ENCODE measurements around the gene TANGO2.

Gene TANGO2

DNA sequence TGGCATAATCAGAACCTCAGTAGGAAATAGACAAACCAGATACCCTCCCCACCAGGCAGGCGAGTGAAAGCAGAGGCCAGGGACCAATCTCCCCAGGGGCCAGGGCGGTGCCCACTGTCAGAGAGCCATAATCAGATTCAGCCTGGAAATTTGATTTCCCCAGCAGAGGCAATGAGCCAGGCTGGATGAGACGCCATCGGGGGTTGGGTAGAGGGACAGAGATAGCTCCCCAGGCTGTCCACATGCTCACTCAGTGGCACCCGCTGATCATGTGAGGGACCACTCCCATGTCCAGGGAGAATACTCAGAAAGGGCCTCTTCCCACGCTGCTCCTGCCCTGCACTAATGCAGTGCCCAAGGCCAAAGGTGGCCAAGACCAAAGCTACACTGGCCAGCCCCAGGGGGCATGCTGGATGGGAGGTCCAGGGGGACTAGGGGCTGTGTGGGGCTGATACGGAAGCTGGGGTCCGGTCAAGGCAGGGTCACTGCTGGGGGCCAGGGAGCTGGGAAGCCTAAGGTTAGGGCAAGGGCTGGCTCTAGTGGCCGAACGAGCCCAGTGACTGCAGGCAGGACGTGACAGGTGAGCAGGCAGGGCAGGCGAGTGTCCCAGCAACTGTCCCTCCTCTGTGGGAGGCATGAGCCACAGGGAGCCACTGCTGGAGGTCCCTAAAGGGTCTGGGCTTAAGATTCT is 24.1 kb upstream of the TANGO2 start:
- DNase-seq: no peak

GRCh38 chr22:19997561-19998231 is 23.2 kb upstream of the TANGO2 start:
- DNase-seq: no peak

DNA sequence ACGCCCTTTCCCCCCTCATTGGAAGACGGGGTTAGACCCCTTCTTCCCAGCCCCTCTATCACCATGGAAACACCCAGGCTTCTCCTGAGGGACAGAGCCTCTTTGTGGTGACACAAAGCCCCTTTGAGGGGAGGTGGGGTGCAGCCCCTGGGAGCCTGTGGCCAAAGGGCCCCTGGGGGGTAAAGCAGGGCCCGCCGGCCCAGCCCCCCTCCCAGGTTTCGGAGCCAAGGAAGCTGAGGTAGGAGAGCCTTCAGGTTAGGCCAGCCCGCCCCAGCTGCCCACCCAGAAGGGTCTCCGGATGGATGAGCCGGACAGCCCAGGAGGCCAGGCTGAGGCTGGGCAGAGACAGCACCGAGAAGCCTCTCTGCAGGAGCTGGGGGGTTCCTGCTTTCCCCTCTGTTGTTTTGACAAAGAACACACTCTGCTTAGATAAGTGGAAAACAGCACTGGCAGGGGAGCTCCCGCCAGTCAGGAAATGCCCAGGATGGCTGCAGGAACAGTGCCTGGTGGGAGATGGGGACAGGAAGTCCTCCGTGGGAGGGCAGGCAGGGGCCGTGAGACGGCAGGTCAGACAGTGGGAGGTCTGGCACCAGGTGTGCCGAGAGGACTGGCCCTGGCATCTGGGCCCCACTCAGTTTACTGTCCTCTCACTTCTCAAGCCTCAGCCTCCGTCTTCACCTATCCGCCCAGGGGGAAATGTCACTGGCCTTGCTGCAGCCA is 22.5 kb upstream of the TANGO2 start:
- DNase-seq: no peak

DNA sequence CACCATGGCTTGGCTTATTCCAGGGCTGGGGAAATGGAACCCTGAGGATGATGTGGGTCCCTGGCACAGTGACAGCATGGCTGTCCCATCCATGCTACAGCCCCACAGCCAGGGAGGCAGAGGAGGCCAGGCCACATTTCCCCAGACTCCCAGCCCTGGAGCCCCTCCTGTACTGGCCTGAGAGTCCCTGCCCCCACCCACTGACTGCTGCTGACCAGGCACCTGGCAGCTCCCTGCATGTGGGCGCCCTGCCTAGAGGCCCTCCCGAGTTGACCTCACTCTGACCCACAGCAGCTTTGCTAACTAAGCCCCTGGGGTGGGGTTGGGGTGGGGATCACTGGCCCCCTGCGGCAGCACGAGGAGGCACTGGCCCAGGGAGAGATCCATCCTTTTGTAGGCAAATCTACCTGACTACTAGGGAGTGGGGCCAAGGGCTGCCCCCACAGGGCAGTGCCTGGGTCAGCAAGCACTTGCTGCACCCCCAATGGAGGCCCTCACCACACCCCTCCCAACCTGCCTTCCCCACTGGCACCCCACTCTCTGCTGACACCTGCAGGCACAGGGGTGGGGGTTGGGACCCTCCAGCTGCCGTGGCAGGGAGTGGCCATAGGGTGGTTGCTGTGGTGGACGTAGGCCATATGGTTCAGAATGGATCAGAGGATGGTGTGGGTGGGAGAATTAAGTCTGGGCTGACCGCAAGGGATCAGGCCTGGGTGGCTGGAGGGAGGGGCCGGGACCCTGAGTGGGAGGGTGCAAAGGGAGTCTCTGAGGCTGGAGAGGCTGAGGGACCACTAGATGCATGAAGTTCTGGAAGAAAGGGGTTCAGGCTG is 21.7 kb upstream of the TANGO2 start:
- DNase-seq: no peak

DNA sequence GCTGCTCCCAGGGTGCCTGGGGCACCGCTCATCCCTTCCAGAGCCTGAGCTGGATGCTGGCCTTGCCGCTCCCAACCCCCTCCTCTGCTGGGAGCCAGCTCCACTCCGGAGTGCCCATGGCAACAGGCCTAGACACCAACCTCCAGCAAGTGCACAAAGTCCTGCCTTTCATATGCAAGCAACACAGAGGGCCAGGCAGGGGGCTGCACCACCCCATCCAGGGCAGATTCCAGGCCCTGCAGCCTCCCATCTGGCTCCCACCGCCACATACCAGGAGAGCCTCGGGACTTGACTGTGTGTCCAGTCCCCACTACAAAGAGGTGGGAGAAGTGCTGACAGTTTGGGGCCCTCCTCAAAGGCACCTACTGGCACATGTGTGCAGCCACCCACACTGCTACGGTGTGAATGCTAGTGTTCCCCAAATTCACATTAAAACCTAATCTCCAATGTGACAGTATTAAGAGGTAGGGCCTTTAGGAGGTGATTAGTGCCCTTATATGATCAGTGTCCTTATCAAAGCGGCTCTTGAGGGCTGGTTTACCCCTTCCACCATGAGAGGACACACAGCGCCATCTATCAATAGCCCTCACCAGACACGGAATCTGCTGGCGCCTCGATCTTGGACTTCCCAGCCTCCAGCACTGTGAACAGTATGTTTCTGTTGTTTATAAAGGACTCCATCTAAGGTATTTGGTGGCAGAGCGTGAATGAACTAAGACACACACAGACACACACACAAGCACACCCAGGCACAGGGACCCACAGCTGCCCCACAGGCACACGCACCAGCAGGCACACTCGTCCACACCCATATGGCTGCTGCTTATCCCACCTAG is 20.4 kb upstream of the TANGO2 start:
- no peak for DNase-seq

GRCh38 chr22:20001082-20001638 is 19.8 kb upstream of the TANGO2 start:
- no peak for DNase-seq

- DNase-seq: no peak
Observed at GRCh38 chr22:20002128-20002527, 18.8 kb upstream of the TANGO2 start.

GRCh38 chr22:20002636-20003035 is 18.3 kb upstream of the TANGO2 start:
- no peak for DNase-seq

- no peak for DNase-seq
Observed at GRCh38 chr22:20003304-20003703, 17.6 kb upstream of the TANGO2 start.

DNA sequence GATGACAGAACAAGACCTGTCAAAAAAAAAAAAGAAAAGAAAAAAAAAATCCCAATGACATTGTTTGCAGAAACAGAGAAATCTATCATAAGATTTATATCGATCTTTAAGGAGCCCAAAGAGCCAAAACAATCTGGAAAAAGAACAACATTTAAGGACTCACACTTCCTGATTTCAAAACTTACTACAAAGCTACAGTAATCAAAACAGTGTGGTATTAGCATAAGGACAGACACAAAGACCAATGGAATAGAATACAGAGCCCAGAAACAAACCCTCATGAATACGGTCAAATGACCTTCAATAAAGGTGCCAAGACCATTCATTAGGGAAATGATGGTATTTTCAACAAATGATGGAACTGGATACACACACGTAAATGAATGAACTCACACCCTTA is 16.4 kb upstream of the TANGO2 start:
- DNase-seq: no peak

DNA sequence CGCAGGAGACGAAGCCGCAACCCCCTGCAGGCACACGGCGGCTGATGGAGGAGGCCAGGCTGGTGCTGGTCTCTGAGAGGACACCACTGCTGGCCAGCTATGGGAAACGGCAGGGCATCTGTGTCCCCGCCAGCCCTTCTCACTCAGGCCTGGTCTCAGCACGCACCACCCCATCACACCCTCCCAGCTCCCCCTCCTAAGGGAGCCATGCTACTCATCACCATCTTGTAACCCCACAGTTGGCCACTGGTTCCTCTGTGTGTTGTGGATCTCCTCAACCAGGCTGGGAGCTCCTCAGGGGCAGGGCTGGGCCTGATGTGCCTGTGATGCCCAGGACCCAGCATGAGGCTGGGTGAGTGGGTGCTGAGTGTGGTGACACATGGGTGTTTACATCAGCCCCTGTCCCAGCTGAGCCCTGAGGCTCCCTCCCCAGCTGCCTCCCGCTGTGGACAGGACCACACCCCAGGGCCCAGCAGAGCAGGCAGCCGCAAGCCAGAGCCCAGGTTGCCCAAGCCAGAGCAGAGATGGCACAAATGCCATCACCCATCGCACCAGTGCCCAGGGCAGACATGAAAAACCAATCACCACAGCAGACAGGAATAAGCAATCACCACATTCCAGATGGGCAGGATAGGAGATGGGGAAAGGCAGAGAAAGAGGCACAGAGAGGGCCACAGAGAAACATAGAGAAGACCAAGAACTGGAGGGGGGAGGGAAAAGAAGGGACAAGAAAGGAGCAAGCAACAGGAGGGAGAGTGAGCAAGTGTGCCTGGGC is 12.5 kb upstream of the TANGO2 start:
- no peak for DNase-seq

- DNase-seq: no peak
Observed at GRCh38 chr22:20009018-20009491, 11.9 kb upstream of the TANGO2 start.

DNA sequence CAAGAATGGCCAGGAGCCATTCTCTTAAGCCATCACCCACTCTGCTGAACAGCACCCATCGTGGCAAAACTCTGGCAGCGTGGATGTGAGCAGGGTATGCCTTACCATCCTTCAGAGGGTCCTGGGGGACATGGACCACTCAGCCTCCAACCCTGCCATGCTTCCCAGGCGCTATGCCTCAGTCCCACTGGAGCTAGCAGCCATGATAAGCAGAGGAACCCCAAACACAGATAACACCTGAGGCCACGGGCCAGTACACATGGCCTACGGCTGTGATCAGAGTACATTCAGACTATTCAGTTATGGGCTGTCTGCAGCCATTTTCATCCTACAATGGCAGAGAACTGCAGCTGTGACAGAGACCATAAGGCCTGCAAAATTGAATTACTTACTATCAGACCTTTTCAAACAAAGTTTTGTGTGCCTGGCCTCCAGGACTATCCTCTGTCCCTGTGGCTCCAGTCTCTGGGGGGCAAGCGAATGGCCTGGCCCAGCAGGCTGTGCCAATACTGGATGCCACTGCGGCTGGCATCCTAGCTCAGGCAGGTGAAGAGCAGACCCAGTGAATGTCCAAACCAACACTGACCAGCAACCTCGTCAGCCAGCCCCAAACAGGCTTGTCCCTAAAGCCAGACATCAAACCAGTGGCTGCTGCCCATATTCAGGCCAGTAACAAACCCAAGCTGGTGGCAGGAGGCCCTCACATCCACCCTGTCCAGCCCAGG is 11.2 kb upstream of the TANGO2 start:
- no peak for DNase-seq

- no peak for DNase-seq
Observed at GRCh38 chr22:20010307-20011122, 10.4 kb upstream of the TANGO2 start.

GRCh38 chr22:20011123-20011992 is 9.6 kb upstream of the TANGO2 start:
- no peak for DNase-seq

- DNase-seq: no peak
Observed at GRCh38 chr22:20011993-20012740, 8.7 kb upstream of the TANGO2 start.

DNA sequence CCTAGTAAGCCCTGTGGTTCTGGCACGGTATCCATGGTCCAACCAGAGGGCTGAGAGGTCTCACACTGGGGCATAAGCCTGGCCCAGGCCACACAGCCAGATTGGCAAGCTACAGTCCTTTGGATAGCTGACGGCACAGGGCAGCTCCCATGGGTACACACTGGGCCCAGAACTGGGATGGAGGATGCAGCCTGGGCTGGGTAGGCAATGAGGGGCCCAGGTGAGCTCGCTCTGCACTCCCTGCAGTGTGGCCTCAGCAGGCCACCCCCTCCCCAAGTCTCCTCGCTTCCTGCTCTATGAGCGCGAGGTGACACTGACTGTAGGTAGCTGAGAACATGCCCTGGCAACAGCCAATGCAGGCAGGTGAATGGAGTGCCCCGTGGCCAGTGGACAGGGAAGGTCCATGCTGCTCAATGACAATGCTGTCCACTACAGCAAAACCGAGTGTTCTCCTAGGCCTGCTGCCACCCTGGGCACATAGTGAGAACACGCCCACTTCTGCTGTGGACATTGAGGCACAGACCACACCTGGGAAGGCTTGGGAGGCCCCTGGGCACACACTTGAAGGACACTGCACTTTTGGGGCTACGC is 8.1 kb upstream of the TANGO2 start:
- DNase-seq: no peak

Measured in fibroblast of skin of back (primary cell).